NCI-H2029 treated with DMSO at 0.1 percent for 48 hours (cell line): ENCODE data around the gene KIF13A.
"Not testable (repeated sequence)": the region's sequence is repeated elsewhere in the genome, so short reads cannot be mapped to it uniquely, and the experiment has no call there.

Experiments used
- DNase-seq: peaks from one replicate; lab custom pipeline; 2025; lab: John Stamatoyannopoulos, UW

KIF13A gene

GRCh38 chr6:17932330-17932852, 55.0 kb downstream of the KIF13A start:
- no peak for DNase-seq

- DNase-seq: no peak
Observed at GRCh38 chr6:17931227-17931626, 56.2 kb downstream of the KIF13A start.

- no peak for DNase-seq
Observed at GRCh38 chr6:17930321-17930993, 57.0 kb downstream of the KIF13A start.

GRCh38 chr6:17928514-17929430, 58.7 kb downstream of the KIF13A start:
- DNase-seq: no peak

- DNase-seq: no peak
Observed at GRCh38 chr6:17927705-17928104, 59.7 kb downstream of the KIF13A start.

- no peak for DNase-seq
Observed at GRCh38 chr6:17923401-17923863, 64.0 kb downstream of the KIF13A start.

- no peak for DNase-seq
Observed at GRCh38 chr6:17921454-17921853, 66.0 kb downstream of the KIF13A start.

- DNase-seq: no peak
Observed at GRCh38 chr6:17919496-17919895, 67.9 kb downstream of the KIF13A start.

GRCh38 chr6:17917837-17918763, 69.3 kb downstream of the KIF13A start:
- no peak for DNase-seq

GRCh38 chr6:17914651-17915050, 72.8 kb downstream of the KIF13A start:
- DNase-seq: no peak

- DNase-seq: no peak
Observed at GRCh38 chr6:17912521-17912920, 74.9 kb downstream of the KIF13A start.

- not testable (repeated sequence) for DNase-seq
Observed at GRCh38 chr6:17911656-17912055, 75.8 kb downstream of the KIF13A start.

GRCh38 chr6:17910189-17910588, 77.2 kb downstream of the KIF13A start:
- no peak for DNase-seq

GRCh38 chr6:17908831-17909230, 78.6 kb downstream of the KIF13A start:
- DNase-seq: no peak

- no peak for DNase-seq
Observed at GRCh38 chr6:17907406-17908229, 79.8 kb downstream of the KIF13A start.

- no peak for DNase-seq
Observed at GRCh38 chr6:17905611-17906592, 81.5 kb downstream of the KIF13A start.

- DNase-seq: no peak
Observed at GRCh38 chr6:17904491-17905120, 82.8 kb downstream of the KIF13A start.

- no peak for DNase-seq
Observed at GRCh38 chr6:17902974-17903373, 84.5 kb downstream of the KIF13A start.

- DNase-seq: no peak
Observed at GRCh38 chr6:17901493-17901892, 85.9 kb downstream of the KIF13A start.
